NCI-H1417 treated with DMSO at 0.1 percent for 48 hours (cell line): Measurements from ENCODE around the gene STRIP2.
"Not testable (repeated sequence)": the region's sequence is repeated elsewhere in the genome, so short reads cannot be mapped to it uniquely, and the experiment has no call there.

ENCODE experiments used
- DNase-seq: peaks from one replicate; lab custom pipeline; 2025; lab: John Stamatoyannopoulos, UW

Gene STRIP2

DNA sequence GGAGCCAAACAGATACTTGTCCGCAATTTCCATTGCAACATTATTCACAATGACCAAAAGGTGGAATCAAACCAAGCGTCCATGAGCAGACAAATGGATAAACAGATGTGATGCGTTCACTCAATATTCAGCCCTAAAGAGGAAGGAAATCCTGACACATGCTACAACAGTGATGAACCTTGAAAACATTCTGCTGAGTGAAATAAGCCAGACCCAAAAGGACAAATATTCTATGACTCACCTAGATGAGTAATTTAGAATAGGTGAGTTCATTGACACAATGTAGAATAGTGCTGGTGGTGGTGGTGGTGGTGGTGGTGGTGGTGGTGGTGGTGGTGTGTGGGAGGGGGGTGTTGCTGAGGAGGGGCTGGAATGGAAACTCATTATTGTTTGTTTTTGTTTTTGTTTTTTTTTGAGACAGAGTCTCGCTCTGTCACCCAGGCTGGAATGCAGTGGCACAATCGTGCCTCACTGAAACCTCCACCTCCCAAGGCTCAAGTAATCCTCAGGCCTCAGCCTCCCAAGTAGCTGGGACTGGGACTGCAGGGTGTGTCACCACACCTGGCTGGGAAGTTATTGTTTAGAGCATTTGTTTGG lies 96.7 kb downstream of the STRIP2 start:
- no peak for DNase-seq

DNA sequence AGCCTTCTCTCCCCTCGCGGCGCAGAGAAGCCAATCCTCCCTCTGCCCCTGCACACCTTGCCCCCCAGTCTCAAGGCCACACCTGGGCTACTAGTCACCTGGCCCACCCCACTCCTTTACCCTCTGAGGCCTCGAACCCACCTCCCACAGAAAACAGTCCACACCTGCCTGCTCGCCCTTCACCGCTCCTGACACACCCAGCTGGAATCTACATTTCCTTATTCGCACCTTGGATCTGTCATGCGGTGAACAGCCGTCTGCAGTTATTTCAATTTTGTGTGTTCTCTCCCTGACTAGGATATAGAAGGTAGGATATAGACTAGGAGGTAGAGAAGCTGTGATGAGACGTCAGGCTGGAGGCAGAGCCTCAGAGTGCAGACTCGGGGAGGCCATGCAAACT lies 97.5 kb downstream of the STRIP2 start:
- DNase-seq, result no peak

DNA sequence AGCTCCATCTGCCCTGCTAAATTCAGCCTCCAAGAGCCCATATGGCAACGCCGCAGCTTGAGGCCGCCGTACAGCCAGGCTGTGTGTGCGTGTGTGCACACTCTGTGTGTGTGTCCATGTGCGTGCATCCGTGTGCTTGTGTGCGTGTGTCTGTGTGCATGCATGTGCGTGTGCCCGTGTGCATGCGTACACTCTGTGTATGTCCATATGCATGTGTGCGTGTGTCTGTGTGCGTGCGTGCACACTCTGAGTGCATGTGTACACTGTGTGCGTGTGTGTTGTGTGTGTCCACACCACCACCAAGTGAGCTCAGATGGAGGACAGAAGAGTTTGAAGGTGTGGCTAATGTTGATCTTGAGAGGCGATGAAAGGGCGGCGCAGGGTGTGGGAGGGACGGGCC lies 98.1 kb downstream of the STRIP2 start:
- no peak for DNase-seq

DNA sequence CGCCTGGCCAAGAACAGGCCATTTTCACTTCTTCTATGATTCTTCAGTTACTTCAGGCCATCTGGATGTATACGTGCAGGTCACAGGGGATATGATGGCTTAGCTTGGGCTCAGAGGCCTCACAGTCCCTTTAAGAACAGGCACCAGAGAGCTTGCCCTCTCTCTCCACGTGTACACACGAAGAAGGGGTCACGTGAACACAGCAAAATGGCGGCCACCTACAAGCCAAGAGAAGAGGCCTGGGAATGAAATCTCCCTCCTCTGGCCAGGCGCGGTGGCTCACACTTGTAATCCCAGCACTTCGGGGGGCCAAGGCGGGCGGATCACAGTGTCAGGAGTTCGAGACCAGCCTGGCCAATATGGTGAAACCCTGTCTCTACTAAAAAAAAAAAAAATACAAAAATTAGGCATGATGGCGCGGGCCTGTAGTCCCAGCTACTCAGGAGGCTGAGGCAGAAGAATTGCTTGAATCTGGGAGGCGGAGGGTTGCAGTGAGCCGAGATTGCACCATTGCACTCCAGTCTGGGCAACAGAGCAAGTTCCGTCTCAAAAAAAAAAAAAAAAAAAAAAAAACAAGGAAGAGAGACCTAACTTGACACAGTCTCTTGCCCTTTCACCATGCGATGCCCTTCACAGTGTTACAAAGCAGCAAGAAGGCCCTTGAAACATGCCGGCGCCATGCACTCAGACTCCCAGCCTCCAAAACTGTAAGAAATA lies 100.5 kb downstream of the STRIP2 start:
- not testable (repeated sequence) for DNase-seq

DNA sequence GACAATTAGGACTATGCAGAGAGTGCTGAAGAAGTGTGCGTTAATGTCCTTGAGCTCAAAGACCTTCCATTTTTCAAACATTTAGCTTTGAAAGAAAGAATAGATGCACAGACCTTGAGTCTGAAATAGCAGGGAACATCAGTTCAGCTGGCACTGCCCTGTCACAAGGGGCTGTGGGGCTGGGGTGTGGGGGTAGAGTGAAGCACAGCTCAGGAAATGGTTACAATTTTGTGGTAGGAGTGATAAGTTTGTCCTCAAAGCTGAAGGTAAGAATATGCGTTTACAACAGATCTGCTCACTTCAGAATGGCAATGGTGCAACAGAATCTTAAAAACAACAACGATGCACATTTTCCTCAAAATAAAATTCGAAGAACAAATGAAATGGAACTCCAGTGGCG lies 101.7 kb downstream of the STRIP2 start:
- no peak for DNase-seq

DNA sequence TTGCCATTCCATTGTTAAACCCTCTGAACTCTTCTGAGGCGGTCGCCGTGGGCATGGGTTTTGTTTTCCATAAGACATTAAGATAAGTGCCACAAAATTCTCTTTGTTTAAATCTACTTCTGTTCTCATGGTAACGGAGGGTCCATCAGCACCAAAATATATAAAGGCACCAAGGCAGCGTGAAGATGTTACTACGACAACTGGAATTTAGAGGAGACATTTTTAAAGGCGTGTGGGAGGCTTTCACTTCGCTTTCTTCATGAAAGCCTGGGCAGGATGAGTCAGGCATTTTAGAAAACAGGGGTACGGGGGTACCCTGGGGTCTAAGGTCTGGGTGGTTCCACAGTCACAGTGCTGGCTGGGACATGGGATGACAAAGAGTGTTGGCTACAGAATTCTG lies 102.1 kb downstream of the STRIP2 start:
- DNase-seq, result no peak
